GM12865 (cell line): Measurements from ENCODE around the gene OXNAD1.

Experiments
- DNase-seq: peaks from one replicate; pipeline ENCODE4 v3.0.0; 2010; ENCODE audit warnings: low read depth
- H3K4me3 ChIP-seq: 2 replicates; pipeline ENCODE4 v1.5.1; 2011; ENCODE audit warnings: mild to moderate bottlenecking, low read depth, low read length, control low read depth
- TF ChIP-seq, protein P1 (sequence below): IDR thresholded peaks from 2 replicates; pipeline ENCODE4 v1.5.1; 2011; ENCODE audit warnings: low read length, control low read depth, low read depth, inconsistent platforms; ENCODE audit not compliant: insufficient read depth; ENCODE audit errors: missing control alignments

OXNAD1 gene

DNA sequence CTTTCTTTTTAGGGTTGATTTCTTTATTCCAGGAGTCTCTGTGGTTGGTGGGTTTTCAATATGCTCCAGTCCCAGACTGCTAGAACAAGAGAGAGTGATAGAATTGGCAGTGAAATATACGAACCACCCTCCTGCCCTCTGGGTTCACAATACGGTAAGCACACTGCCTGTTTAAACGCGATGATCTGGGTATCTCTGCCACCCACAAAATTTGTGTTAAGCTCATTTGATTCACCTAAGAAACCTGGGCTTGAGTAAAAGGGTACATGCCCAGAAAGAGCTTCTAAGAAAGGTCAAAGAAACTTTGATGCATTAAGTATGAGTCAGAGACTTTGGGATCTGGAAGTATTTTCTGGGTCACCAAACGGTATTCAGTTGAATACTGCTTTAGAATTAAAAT, 29.8 kb downstream of the OXNAD1 start:
- H3K4me3 ChIP-seq: no peak overlapping the region
- no peak for DNase-seq
- TF ChIP-seq, protein P1, sequence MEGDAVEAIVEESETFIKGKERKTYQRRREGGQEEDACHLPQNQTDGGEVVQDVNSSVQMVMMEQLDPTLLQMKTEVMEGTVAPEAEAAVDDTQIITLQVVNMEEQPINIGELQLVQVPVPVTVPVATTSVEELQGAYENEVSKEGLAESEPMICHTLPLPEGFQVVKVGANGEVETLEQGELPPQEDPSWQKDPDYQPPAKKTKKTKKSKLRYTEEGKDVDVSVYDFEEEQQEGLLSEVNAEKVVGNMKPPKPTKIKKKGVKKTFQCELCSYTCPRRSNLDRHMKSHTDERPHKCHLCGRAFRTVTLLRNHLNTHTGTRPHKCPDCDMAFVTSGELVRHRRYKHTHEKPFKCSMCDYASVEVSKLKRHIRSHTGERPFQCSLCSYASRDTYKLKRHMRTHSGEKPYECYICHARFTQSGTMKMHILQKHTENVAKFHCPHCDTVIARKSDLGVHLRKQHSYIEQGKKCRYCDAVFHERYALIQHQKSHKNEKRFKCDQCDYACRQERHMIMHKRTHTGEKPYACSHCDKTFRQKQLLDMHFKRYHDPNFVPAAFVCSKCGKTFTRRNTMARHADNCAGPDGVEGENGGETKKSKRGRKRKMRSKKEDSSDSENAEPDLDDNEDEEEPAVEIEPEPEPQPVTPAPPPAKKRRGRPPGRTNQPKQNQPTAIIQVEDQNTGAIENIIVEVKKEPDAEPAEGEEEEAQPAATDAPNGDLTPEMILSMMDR: no peak

DNA sequence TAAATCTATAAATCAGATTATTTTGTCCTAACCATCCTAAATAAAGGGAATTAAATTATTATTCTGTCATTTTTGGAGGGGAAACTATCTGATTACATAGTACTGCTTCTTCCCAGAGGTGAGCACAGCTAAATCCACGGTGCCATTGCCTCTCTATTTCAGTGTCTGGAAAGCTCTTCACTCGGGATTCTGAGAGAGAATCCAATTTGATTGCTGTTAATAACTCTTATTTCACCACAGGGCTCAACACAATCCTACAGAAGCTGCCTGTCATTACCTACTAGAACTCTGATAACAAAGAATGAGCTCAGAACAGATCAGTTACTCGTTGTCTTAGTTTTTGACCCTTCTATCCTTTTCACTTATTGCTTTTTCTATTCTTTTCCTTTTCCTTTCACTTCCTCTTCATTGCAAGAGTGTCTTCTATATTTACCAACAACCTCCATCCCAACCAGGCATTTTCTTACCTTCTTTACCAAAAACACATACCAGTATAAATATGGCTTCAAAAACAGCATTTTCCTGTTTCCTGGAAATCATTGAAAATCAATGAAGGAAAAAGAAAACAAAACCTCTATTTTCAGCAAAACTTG, 30.4 kb downstream of the OXNAD1 start:
- no peak for DNase-seq
- no peak overlapping the region for H3K4me3 ChIP-seq
- TF ChIP-seq, protein P1: no peak

- TF ChIP-seq, protein P1: no peak
- DNase-seq: no peak
- H3K4me3 ChIP-seq: no peak overlapping the region
Measured at GRCh38 chr3:16297997-16298885, 33.2 kb downstream of the OXNAD1 start.

- H3K4me3 ChIP-seq: no peak overlapping the region
- TF ChIP-seq, protein P1: no peak
- no peak for DNase-seq
Measured at GRCh38 chr3:16298891-16299290, 33.9 kb downstream of the OXNAD1 start.

GRCh38 chr3:16299746-16300145, 34.7 kb downstream of the OXNAD1 start:
- no peak for DNase-seq
- TF ChIP-seq, protein P1: no peak
- no peak overlapping the region for H3K4me3 ChIP-seq

GRCh38 chr3:16300307-16300706, 35.3 kb downstream of the OXNAD1 start:
- peak; percentile 34 for DNase-seq
- TF ChIP-seq, protein P1: no peak
- no peak overlapping the region for H3K4me3 ChIP-seq

GRCh38 chr3:16300881-16301359, 35.9 kb downstream of the OXNAD1 start:
- TF ChIP-seq, protein P1: no peak
- no peak overlapping the region for H3K4me3 ChIP-seq
- peak; percentile 64 for DNase-seq
